Raji (cell line): ENCODE measurements around the gene C1QB.

Experiments used
- POLR2A ChIP-seq: IDR thresholded peaks from 2 replicates; pipeline ENCODE4 v1.6.1; 2011; ENCODE audit warnings: low read depth, low read length, control low read depth; ENCODE audit not compliant: insufficient read depth

C1QB gene

GRCh38 chr1:22646384-22646783, 6.7 kb upstream of the C1QB start:
- TF ChIP-seq POLR2A = no peak

GRCh38 chr1:22650089-22650693, 2.8 kb upstream of the C1QB start:
- TF ChIP-seq POLR2A = no peak

GRCh38 chr1:22651941-22652856, 837 bp upstream of the C1QB start:
- no peak for TF ChIP-seq POLR2A

- no peak for TF ChIP-seq POLR2A
Observed at GRCh38 chr1:22654692-22655091, 1.7 kb downstream of the C1QB start.

GRCh38 chr1:22658385-22659163, 5.5 kb downstream of the C1QB start:
- no peak for TF ChIP-seq POLR2A

- no peak for TF ChIP-seq POLR2A
Observed at GRCh38 chr1:22660716-22661241, 7.7 kb downstream of the C1QB start.

- TF ChIP-seq POLR2A = no peak
Observed at GRCh38 chr1:22661880-22662279, 8.8 kb downstream of the C1QB start.

GRCh38 chr1:22662318-22662717, 9.3 kb downstream of the C1QB start:
- no peak for TF ChIP-seq POLR2A

- TF ChIP-seq POLR2A = no peak
Observed at GRCh38 chr1:22662986-22663408, 10.0 kb downstream of the C1QB start.

GRCh38 chr1:22665752-22666151, 12.7 kb downstream of the C1QB start:
- TF ChIP-seq POLR2A = no peak

GRCh38 chr1:22666412-22666811, 13.4 kb downstream of the C1QB start:
- TF ChIP-seq POLR2A = no peak

GRCh38 chr1:22670352-22670975, 17.4 kb downstream of the C1QB start:
- no peak for TF ChIP-seq POLR2A

GRCh38 chr1:22671999-22672398, 19.0 kb downstream of the C1QB start:
- no peak for TF ChIP-seq POLR2A

- no peak for TF ChIP-seq POLR2A
Observed at GRCh38 chr1:22673486-22674409, 20.7 kb downstream of the C1QB start.
